Measurements from ENCODE around the gene ELAC2.

DNA sequence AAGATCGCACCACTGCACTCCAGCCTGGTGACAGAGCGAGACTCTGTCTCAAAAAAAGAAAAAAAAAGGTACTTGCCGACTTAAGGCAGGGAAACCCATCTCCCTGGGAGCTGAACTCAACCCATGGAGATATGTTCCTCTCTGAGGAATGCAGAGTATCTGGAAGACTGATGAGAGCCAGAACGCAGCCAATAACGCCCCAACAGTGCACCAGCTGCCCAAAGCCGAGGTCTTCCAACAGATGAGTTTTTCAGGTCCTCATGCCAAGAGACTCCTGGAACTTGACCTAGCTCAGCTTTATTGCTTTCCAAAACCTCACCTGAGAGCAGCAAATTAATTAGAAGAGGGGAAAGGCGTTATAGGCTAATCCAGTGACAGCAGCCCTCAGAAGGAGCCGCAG is 9.4 kb downstream of the ELAC2 start:
- TF ChIP-seq YY1 (IDR thresholded peaks at IDR 0.05; ENCODE audit: insufficient read depth, insufficient read length) = no peak
- TF ChIP-seq ZNF274 (IDR thresholded peaks at IDR 0.05; ENCODE audit: low read depth, low read length) = no peak

Measured in NT2/D1 (cell line).